ENCODE results near the gene PRKAG2.

Gene PRKAG2

DNA sequence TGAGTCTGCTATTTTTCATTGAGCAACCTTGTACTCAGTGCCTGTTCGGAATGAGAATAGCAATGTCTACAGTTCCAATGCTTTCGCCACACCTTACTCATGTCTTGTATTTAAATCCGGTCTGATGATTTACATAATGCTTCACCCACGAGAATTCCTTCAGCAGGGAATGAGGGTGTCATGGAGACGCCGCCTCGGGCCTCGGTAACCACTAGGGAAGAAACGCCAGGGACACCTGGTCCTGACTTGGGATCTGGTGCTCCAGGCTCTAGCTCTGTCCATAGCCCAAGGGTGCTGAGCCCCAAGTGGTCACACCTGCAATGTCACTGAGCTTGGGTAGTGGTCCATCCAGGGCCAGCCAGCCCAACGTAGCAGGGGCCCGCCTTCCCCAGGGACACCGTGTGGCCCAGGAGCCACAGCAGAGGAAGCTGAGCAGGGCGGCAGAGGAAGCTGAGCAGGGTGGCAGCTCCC is 37.4 kb downstream of the PRKAG2 start:
- Histone ChIP-seq H3K27me3 (ENCODE audit: insufficient read depth, low read depth) (no peaks in the 10 kb centered on the region), H3K27ac (no peak overlapping the region), H3K79me2 (ENCODE audit: insufficient read depth, low read depth) (no peaks in the 10 kb centered on the region), H2AFZ (ENCODE audit: low read depth) (no peak overlapping the region), H4K20me1 (ENCODE audit: insufficient read depth) (no peaks in the 10 kb centered on the region), H3K4me1 (ENCODE audit: low read depth, poor library complexity, severe bottlenecking) (no peaks in the 10 kb centered on the region), H3K36me3 (ENCODE audit: insufficient read depth) (no peaks in the 10 kb centered on the region), H3K4me3 (IDR thresholded peaks at IDR 0.05; ENCODE audit: insufficient read depth, low read depth, low read length) (no peak overlapping the region), H3K4me2 (no peak overlapping the region), H3K9ac (no peak overlapping the region)
- TF ChIP-seq, protein P1, sequence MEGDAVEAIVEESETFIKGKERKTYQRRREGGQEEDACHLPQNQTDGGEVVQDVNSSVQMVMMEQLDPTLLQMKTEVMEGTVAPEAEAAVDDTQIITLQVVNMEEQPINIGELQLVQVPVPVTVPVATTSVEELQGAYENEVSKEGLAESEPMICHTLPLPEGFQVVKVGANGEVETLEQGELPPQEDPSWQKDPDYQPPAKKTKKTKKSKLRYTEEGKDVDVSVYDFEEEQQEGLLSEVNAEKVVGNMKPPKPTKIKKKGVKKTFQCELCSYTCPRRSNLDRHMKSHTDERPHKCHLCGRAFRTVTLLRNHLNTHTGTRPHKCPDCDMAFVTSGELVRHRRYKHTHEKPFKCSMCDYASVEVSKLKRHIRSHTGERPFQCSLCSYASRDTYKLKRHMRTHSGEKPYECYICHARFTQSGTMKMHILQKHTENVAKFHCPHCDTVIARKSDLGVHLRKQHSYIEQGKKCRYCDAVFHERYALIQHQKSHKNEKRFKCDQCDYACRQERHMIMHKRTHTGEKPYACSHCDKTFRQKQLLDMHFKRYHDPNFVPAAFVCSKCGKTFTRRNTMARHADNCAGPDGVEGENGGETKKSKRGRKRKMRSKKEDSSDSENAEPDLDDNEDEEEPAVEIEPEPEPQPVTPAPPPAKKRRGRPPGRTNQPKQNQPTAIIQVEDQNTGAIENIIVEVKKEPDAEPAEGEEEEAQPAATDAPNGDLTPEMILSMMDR (conservative IDR thresholded peaks at IDR 0.05; ENCODE audit: low read depth, low read length), result no peak

DNA sequence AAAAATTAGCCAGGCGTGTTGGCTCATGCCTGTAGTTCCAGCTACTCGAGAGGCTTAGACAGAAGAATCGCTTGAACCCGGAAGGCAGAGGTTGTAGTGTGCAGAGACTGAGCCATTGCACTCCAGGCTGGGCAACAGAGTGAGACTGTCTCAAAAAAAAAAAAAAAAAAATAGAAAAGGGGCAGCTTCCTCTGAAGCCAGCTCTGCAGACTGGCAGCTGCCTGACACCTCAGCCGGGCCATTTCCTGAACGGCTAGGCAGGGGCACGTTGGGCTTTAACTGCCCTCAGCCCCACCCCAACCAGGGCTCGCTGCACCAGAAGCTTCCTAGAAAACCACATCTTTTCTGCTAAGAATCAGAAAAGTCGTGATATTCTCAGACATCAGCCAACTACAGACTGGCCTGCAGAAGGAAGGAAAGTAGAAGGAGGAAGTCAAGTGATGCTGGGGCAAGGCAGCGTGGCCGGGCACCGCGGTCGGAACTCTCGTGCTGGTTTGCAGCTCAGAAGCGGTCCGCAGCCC is 38.0 kb downstream of the PRKAG2 start:
- TF ChIP-seq, protein P1 (conservative IDR thresholded peaks at IDR 0.05; ENCODE audit: low read depth, low read length), result no peak
- Histone ChIP-seq H3K4me2 (no peak overlapping the region), H3K4me3 (IDR thresholded peaks at IDR 0.05; ENCODE audit: insufficient read depth, low read depth, low read length) (no peak overlapping the region), H4K20me1 (ENCODE audit: insufficient read depth) (no peaks in the 10 kb centered on the region), H3K27me3 (ENCODE audit: insufficient read depth, low read depth) (no peaks in the 10 kb centered on the region), H2AFZ (ENCODE audit: low read depth) (no peak overlapping the region), H3K36me3 (ENCODE audit: insufficient read depth) (no peaks in the 10 kb centered on the region), H3K9ac (no peak overlapping the region), H3K79me2 (ENCODE audit: insufficient read depth, low read depth) (no peaks in the 10 kb centered on the region), H3K27ac (no peak overlapping the region), H3K4me1 (ENCODE audit: low read depth, poor library complexity, severe bottlenecking) (no peaks in the 10 kb centered on the region)

DNA sequence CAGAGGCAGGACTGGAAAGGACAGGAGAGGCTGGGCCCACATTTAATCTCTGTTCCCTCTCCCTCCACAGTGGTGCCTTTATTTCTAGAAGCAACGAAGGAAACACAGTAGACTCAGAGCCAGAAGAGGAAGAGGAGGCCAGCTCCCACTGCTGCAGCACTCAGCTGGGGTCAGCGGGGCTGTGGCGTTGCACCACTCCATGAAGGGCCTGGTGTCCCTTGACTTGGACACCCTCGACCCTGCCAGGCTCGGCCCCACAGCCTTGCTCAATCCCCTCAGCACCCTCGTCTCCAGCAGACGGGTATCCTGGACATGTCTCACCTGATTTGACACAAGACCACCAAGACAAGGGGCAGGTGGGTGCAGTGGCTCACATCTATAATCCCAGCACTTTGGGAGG is 38.8 kb downstream of the PRKAG2 start:
- TF ChIP-seq, protein P1 (conservative IDR thresholded peaks at IDR 0.05; ENCODE audit: low read depth, low read length), result no peak
- no peak overlapping the region for H3K9ac ChIP-seq

DNA sequence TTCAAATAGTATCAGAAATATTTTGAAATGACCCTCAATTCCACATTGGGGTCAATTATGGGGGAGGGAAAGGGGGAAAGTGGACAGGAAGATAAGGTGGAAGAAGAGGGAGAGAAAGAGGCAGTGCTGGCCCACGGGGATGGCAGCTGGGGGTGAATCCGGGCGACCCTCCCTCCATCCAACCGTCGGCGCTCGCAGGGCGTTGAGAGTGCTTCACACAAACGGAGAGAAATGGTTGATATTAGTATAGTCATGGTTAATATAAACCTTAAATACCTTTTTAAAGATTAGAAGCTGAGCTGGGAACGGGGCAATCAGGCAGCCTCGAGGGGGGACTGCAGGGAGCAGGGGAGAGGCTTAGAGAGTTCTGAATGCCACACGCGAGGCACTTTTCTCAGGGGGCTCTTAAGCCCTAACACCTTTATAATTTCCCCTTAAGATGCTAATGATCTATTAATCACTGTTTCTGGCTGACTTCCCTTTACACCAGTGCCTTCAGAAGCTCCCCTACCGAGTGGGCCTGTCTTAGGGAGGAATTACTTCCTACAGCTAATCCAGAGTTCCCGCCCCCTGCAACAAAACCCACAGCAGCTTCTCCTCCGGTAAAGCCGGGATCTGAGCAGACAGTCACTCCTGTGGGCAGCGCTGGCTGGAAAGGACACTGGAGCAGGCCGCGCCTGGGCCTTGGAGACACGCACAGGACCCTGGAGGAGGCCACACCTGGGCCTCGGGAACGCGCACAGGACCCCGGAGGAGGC is 39.5 kb downstream of the PRKAG2 start:
- no peak overlapping the region for H2AFZ ChIP-seq (ENCODE audit: low read depth)
- no peak overlapping the region for H3K4me3 ChIP-seq (IDR thresholded peaks at IDR 0.05; ENCODE audit: insufficient read depth, low read depth, low read length)
- no peak overlapping the region for H3K27ac ChIP-seq
- no peaks in the 10 kb centered on the region for H3K36me3 ChIP-seq (ENCODE audit: insufficient read depth)
- no peak overlapping the region for H3K4me2 ChIP-seq
- no peaks in the 10 kb centered on the region for H3K27me3 ChIP-seq (ENCODE audit: insufficient read depth, low read depth)
- TF ChIP-seq, protein P1 (conservative IDR thresholded peaks at IDR 0.05; ENCODE audit: low read depth, low read length), result no peak
- H3K79me2 ChIP-seq (ENCODE audit: insufficient read depth, low read depth), result no peaks in the 10 kb centered on the region
- no peak overlapping the region for H3K9ac ChIP-seq
- no peaks in the 10 kb centered on the region for H3K4me1 ChIP-seq (ENCODE audit: low read depth, poor library complexity, severe bottlenecking)
- H4K20me1 ChIP-seq (ENCODE audit: insufficient read depth), result no peaks in the 10 kb centered on the region

More for the DNA sequence above, 38.8 kb downstream of the PRKAG2 start:
- H3K27ac ChIP-seq, result no peak overlapping the region
- no peaks in the 10 kb centered on the region for H3K36me3 ChIP-seq (ENCODE audit: insufficient read depth)
- no peak overlapping the region for H3K4me2 ChIP-seq
- H4K20me1 ChIP-seq (ENCODE audit: insufficient read depth), result no peaks in the 10 kb centered on the region
- no peak overlapping the region for H3K4me3 ChIP-seq (IDR thresholded peaks at IDR 0.05; ENCODE audit: insufficient read depth, low read depth, low read length)
- no peaks in the 10 kb centered on the region for H3K4me1 ChIP-seq (ENCODE audit: low read depth, poor library complexity, severe bottlenecking)
- H3K27me3 ChIP-seq (ENCODE audit: insufficient read depth, low read depth), result no peaks in the 10 kb centered on the region
- no peak overlapping the region for H2AFZ ChIP-seq (ENCODE audit: low read depth)
- no peaks in the 10 kb centered on the region for H3K79me2 ChIP-seq (ENCODE audit: insufficient read depth, low read depth)
